ENCODE measurements around the gene MACROD1.

DNA sequence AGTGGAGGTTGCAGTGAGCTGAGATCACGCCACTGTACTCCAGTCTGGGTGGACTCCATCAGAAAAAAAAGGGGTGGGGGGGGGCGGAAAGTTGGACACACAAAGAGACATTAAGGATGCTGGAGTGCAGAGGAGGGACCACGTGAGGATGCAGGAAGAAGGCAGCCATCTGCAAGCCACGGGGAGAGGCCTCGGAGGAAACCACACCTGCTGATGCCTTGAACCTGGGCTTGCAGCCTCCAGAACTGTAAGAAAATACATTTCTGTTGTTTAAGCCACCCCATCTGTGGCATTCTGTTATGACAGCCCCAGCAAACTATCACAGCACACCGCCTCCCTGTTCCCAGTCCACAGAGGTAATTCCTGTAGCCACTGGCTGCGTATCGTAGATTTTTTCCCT, 10.8 kb upstream of the MACROD1 start:
- no peak for TF ChIP-seq CTCF (IDR thresholded peaks at IDR 0.05)
- TF ChIP-seq POLR2A (IDR thresholded peaks at IDR 0.05), result no peak

Data from adrenal gland (tissue), 5 donors.